Measurements from ENCODE around the gene FBXO47. TPM values are rescaled to one million over a fixed set of nuclear protein-coding genes. Genes with fewer than 3 reads are reported as not detected.
"Not testable (repeated sequence)": the region's sequence is repeated elsewhere in the genome, so short reads cannot be mapped to it uniquely, and the experiment has no call there.

Gene FBXO47
- total RNA-seq, 4 donors from 2014 or later = not detected

GRCh38 chr17:38912221-38912813 lies 54.9 kb downstream of the FBXO47 start:
- Histone ChIP-seq H3K4me3 (no peak overlapping the region), H3K27me3 (no peaks in the 10 kb centered on the region), H3K4me1 (peaks cover 28 to 29% of the 10 kb centered on the region in 2 donors), H3K9me3 (no peaks in the 10 kb centered on the region), H3K36me3 (peaks cover 0 to 15% of the 10 kb centered on the region in 2 donors), H3K27ac (peak overlapping the region; percentile 39 to 68 (median 63))
- peak; percentile 34 to 45 for ATAC-seq
- intact Hi-C loops (cut with DNase I; ENCODE audit: low total_unique reads) = no loop called here
- TF ChIP-seq, protein P1, sequence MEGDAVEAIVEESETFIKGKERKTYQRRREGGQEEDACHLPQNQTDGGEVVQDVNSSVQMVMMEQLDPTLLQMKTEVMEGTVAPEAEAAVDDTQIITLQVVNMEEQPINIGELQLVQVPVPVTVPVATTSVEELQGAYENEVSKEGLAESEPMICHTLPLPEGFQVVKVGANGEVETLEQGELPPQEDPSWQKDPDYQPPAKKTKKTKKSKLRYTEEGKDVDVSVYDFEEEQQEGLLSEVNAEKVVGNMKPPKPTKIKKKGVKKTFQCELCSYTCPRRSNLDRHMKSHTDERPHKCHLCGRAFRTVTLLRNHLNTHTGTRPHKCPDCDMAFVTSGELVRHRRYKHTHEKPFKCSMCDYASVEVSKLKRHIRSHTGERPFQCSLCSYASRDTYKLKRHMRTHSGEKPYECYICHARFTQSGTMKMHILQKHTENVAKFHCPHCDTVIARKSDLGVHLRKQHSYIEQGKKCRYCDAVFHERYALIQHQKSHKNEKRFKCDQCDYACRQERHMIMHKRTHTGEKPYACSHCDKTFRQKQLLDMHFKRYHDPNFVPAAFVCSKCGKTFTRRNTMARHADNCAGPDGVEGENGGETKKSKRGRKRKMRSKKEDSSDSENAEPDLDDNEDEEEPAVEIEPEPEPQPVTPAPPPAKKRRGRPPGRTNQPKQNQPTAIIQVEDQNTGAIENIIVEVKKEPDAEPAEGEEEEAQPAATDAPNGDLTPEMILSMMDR (IDR thresholded peaks at IDR 0.05 in 4 of 5, conservative IDR thresholded peaks at IDR 0.05 in 1 of 5) = no peak
- no peak for TF ChIP-seq POLR2A (IDR thresholded peaks at IDR 0.05)
- no peak for DNase-seq
- in situ Hi-C loops (cut with MboI; ENCODE audit: low sequenced_read_pairs in 4 of 4) = no loop called here

GRCh38 chr17:38911731-38912081 lies 55.5 kb downstream of the FBXO47 start:
- Histone ChIP-seq H3K27ac (peak overlapping the region; percentile 39 to 68 (median 63)), H3K36me3 (peaks cover 0 to 15% of the 10 kb centered on the region in 2 donors), H3K4me1 (peaks cover 34 to 36% of the 10 kb centered on the region in 2 donors)
- H3K27me3 ChIP-seq; in situ Hi-C loops (cut with MboI; ENCODE audit: low sequenced_read_pairs in 4 of 4); H3K9me3 ChIP-seq; DNase-seq; ATAC-seq; H3K4me3 ChIP-seq; intact Hi-C loops (cut with DNase I; ENCODE audit: low total_unique reads): not testable (repeated sequence)

DNA sequence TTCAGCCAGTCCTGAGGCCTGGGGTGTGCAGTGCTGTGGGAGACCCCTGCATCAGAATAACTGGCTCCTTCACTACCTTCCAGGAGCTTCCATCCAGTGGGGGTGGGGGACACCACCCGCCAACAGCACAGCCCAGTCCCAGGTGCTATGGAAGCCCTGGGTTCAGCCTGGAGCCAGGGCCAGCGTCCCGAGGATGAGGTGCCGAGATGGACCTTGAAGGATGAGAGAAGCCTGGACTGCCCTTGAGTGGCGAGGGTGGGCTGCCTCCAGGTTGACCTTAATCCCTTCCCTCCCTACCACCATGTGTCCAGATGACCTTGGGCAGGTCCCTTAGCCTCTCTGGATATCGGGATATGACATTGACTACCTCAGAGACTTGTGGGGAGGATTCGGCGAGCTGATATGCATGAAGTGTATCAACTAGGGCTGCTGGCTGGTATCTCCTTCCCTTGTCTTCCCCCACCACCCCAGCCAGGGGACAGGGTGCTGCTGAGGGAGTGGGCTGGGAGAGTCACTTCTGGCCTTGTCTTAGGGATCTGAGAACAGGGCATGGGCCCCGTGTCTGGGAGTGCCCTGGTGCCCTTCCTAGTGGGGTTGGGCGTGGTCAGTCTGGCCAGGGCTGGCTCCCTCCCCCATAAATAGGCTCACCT lies 56.0 kb downstream of the FBXO47 start:
- Histone ChIP-seq H3K9me3 (no peaks in the 10 kb centered on the region), H3K27me3 (no peaks in the 10 kb centered on the region), H3K27ac (peak overlapping the region; percentile 39 to 68 (median 63)), H3K4me3 (no peak overlapping the region), H3K36me3 (peaks cover 0 to 15% of the 10 kb centered on the region in 2 donors), H3K4me1 (peaks cover 36 to 41% of the 10 kb centered on the region in 2 donors)
- in situ Hi-C loops (cut with MboI; ENCODE audit: low sequenced_read_pairs in 4 of 4) = no loop called here
- intact Hi-C loops (cut with DNase I; ENCODE audit: low total_unique reads) = no loop called here
- no peak for TF ChIP-seq POLR2A (IDR thresholded peaks at IDR 0.05)
- TF ChIP-seq, protein P1 (IDR thresholded peaks at IDR 0.05 in 4 of 5, conservative IDR thresholded peaks at IDR 0.05 in 1 of 5) = no peak
- ATAC-seq (no peak), DNase-seq (no peak)

DNA sequence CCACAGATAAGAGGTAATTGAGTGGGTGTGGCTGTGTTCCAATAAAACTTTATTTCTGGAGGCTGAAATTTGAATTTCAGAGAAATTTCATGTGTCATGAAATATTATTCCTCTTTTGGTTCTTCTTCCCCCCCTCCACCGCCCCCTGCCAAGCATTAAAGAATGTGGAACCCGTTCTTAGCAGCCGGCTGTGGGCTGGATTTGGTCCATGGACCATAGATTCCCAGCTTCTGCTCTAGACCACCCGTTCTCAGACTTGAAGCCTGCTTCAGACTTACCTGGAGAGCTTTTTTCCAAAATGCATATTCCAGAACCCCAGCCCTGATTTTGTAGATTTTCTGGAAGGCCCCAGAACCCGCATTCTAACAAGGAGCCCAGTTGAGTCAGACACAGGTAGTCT lies 56.9 kb downstream of the FBXO47 start:
- Histone ChIP-seq H3K36me3 (peaks cover 0 to 8% of the 10 kb centered on the region in 2 donors), H3K4me1 (peaks cover 36 to 42% of the 10 kb centered on the region in 2 donors), H3K27me3 (no peaks in the 10 kb centered on the region), H3K9me3 (no peaks in the 10 kb centered on the region), H3K4me3 (no peak overlapping the region), H3K27ac (no peak overlapping the region)
- no peak for ATAC-seq
- DNase-seq = no peak
- no peak for TF ChIP-seq POLR2A (IDR thresholded peaks at IDR 0.05)
- TF ChIP-seq, protein P1 (IDR thresholded peaks at IDR 0.05 in 4 of 5, conservative IDR thresholded peaks at IDR 0.05 in 1 of 5) = no peak
- intact Hi-C loops (cut with DNase I; ENCODE audit: low total_unique reads) = no loop called here
- in situ Hi-C loops (cut with MboI; ENCODE audit: low sequenced_read_pairs in 4 of 4) = no loop called here

GRCh38 chr17:38908676-38909181 lies 58.5 kb downstream of the FBXO47 start:
- TF ChIP-seq, protein P1 (IDR thresholded peaks at IDR 0.05 in 4 of 5, conservative IDR thresholded peaks at IDR 0.05 in 1 of 5) = no peak
- TF ChIP-seq POLR2A (IDR thresholded peaks at IDR 0.05) = no peak
- ATAC-seq (no peak), DNase-seq (no peak)
- in situ Hi-C loops (cut with MboI; ENCODE audit: low sequenced_read_pairs in 4 of 4) (no loop called here), intact Hi-C loops (cut with DNase I; ENCODE audit: low total_unique reads) (no loop called here)
- Histone ChIP-seq H3K9me3 (no peaks in the 10 kb centered on the region), H3K36me3 (no peaks in the 10 kb centered on the region), H3K4me3 (no peak overlapping the region), H3K27ac (peak overlapping the region; percentile 29 to 64 (median 48)), H3K4me1 (peaks cover 36 to 42% of the 10 kb centered on the region in 2 donors), H3K27me3 (no peaks in the 10 kb centered on the region)
